IPS DF 4.7 (cell line): ENCODE measurements around the gene OR51G2.
"Not testable (repeated sequence)": the region's sequence is repeated elsewhere in the genome, so short reads cannot be mapped to it uniquely, and the experiment has no call there.

Experiments used
- DNase-seq: peaks from one replicate; pipeline ENCODE4 v3.0.0-alpha.2; 2013; ENCODE audit warnings: low spot score; ENCODE audit errors: extremely low read depth

OR51G2 gene, protein sequence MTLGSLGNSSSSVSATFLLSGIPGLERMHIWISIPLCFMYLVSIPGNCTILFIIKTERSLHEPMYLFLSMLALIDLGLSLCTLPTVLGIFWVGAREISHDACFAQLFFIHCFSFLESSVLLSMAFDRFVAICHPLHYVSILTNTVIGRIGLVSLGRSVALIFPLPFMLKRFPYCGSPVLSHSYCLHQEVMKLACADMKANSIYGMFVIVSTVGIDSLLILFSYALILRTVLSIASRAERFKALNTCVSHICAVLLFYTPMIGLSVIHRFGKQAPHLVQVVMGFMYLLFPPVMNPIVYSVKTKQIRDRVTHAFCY

DNA sequence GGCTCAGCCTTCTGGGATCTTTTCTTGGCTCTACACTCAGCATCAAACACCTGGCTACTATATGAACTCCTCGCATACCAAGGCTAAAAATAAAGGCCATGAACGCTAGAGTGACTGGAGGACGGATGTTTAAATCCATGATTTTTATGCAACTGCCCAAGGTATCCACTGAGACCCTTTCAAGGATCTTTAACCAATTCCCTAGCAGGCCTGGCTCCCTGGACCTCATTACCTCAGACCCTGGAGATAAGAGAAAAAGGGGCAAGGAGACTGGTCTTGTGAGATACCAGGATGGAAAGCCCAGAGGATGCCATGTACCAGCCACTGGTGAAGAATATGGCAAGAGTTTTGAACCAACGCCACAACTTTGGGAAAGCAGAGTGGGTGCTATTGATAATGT, at the start of gene OR51G2:
Gene OR51G2 (minus strand): TSS at position 101 of the 400 bp plus-strand sequence. CDS start 3,687 bp downstream, outside the sequence.
- no peak for DNase-seq

DNA sequence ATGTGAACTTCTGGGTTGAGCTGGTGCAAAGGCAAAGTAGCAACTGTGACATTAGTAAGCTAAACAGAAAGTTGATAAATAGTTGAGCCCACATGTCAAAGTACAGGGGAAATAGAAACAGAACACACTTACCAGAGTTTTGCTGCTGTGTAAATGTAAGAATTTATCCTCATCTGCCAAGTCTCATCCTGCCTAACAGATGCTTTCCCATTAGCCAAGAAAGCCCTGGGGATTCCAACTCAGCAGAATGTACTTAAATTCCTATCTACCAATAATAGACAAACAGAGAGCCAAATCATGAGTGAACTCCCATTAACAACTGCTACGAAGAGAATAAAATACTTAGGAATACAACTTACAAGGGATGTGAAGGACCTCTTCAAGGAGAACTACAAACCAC, 43.7 kb upstream of the OR51G2 start:
- DNase-seq = no peak

DNA sequence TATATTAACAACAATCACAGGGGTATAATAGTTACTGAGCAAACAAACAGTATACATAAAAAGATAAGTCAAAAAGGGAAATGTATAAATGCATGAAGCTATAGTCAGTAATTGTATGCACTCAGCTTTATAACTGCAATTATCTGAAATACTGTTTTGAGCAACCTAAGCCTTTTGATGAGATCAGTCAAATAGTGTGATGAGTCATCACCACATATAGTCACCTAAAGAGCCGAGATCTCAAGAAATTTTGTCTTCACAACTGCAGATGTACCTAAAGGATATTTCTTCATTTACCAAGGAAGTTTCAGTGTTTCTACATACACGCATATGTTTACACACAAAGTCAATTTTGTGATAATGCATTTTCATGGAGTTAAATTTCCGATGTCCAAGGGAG, 41.7 kb upstream of the OR51G2 start:
- no peak for DNase-seq

DNA sequence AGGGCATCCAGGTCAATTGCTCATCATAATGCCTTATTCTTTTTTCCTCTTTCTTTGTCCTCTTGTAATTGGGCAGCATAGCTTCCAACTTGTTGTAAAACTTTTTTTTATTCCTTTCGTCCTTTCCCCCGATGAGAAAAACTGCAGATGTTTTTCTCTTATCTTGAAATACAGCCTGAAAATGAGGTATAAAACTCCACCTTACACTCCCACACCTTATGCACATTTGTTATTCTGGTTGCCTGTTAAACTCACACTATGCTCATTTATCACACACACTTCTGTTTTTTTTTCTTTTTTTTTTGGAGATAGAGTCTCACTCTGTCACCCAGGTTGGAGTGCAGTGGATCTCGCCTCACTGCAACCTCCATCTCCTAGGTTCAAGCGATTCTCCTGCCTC, 38.2 kb upstream of the OR51G2 start:
- no peak for DNase-seq

DNA sequence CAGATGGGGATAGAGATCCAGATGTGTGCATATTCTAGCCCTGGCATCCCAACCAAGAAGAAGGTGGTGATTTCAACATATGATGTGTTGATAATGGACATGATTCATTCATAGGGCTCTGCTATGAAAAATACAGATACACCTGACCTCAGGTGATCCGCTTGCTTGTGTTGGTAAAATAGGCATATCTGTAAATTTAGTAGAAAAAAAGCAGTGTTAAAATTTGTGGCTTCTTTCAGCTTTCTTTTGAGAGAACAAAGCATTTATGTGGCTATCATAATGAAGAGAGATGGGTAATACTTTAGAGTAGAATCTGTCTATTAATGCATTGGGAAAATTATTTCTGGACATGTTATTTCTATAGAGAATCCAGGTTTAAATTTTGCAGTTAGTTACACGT, 36.5 kb upstream of the OR51G2 start, which contains the start of gene OR51A2:
Gene OR51A2 (minus strand): TSS at position 101 of the 400 bp plus-strand sequence. CDS start 0 bp downstream, at position 101.
- not testable (repeated sequence) for DNase-seq

DNA sequence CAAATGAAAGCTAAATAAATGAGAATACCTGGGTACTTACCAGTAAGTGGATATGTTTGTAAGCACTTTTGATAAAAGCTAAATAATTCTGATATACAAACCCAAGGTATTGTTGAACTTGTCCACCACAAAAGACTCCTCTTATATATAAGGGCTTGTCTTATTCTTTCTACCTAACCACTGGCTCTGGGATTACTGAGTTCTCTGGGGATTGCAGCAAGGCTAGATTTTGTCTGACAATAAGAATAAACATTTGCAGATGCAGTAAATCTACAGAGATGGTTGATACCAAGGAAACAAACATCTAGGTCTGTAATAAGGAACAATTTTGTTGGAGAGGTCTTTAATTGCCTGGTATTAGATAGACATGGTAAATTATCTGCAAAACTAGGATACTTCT, 28.4 kb upstream of the OR51G2 start, which contains the start of gene OR51A4:
Gene OR51A4 (minus strand): TSS at position 101 of the 400 bp plus-strand sequence. CDS start 505 bp downstream, outside the sequence.
- DNase-seq = no peak

DNA sequence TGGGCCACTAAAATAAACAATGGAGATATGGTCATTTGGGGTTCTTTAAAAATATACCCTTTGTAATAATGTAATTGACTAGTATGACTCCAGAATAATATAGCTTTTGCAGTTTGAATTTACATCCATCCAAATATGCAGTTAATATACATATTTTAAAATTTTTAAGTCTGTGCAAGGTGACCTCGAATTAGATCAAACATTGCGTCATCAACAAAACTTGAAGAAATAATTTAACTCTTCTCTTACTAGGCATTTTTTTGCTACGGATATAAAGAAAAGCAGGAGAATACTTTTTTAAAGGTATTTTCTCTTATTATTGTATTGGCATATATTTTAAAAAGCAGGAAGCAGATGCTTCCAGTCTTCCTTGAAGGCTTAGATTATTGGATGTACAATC, 17.6 kb upstream of the OR51G2 start:
- DNase-seq = no peak

DNA sequence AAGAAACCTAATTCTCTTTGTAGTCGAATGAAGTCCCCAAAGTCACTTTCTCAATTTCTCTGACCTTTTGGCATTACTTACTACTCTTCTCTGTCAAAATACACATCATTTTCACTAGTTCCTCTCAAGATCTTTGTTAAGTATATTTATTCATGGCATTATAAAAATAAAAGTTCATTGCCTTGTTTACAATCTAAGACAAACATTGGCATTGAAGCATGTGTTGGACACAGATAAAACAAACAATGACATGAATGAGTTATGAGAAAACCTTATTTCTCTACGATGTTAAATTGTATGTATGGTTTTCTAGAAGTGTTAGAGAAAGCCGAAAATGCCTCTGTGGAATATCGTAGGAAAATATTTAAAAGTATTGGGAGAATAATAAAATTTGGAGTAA, 13.6 kb upstream of the OR51G2 start:
- no peak for DNase-seq

DNA sequence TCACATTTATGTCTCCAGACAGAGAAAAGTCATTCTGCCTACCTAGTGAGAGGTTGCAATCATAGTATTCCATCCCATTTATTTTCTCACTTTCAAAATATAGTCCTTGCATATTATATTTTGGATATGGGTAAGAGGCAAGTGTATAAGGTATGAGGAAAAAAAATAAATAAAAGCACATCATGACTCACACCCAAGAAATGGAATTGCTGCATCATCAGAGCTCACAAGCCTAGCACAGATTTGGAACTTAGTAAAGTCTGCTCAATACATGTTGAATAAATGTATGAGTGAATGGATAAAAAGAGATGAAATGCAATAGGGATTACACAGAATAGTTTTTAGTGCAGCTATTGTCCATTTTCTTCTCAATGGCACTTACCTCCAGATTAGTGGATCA, 7.5 kb upstream of the OR51G2 start:
- DNase-seq = no peak

DNA sequence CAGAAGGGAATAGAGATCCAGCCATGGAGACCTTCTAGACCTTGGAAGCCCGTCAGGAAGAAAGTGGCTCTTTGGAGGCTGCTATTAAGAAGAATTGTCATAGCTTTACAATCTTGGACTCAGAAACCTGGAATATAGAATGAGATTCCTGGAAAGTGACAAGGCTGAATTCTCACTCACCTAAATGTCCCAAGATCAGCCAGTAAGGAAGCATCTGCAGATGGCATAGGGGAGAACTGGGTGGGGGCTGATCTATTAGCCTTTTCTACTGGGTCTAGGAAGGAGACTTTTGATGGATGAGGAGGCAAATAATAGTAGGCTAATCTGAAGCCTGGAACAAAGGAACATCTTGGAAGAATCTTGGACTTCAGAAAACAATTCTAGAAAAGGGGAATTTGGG, 5.1 kb upstream of the OR51G2 start, which contains the start of gene OR51G1:
Gene OR51G1 (minus strand): TSS at position 101 of the 400 bp plus-strand sequence. CDS start 0 bp downstream, at position 101.
- no peak for DNase-seq

DNA sequence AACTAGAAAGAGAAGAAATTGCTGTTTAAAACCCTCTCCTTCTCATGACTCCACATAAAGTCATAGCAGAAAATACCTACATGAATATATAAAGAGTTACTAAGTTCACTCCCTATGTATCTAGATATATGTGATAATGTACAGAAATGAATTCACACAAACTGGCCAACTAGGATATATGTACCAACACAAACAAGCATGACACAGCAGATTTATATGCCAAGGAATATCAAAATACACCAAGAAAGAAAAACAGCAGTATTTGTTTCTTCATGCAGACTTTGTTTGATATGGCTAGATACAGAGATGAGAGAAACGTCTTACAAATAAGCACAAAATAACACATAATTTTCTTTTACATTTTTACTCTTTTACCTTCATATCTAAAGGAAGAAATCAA, 3.2 kb upstream of the OR51G2 start:
- DNase-seq = no peak

DNA sequence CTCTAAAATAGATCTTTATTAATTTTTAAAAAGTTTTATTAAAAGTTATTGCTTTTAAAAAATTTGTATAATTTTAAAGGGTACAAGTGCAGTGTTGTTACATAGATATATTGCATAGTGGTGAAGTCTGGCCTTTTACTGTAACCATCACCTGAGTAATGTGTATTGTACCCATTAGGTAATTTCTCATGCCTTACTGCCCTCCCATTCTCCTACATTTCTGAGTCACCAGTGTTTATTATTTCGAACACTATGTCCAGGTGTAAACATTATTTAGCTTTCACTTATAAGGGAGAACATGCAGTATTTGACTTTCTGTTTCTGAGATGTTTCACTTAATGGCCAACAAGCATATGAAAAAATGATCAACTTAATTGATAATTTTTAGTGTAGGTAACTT, 2.6 kb upstream of the OR51G2 start:
- DNase-seq = no peak

DNA sequence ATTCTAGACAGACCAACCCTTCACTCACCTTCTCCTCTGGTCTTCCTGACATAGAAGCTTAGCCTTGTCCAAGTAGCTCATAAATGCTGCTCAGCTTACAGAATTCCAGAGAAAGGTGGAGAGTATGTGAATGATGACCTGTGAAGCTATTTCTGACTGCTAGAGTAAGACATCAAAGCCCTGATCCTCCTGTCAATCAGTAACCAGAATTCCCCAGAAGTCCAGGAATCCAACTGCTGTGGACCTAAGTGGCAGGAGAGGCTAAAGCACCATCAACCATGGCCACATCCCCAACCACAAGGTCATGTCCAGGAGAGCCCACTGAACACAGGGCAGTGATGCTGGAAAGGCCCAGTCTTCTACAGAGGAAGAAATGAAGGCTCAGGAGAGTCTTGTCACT, 2.6 kb downstream of the OR51G2 start:
- DNase-seq = no peak

DNA sequence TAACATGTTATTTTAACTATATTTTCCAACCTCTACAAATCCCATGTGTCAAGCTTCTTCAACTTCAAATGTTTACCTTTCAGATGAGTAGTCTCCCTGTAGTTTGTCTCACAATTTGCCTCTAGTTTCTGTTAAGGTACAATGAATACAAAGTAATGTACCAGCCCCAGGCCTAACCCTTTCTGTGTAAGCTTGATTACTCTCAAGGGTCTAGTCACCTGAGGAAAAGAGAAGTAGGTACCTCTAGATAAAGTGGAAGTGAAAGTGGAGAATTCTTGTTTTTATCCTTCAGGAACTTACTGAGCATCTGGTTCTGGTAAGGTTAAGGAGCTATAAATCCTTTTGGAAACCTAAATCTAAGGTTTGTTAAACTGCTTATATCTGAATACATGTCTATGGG, 15.7 kb downstream of the OR51G2 start, which contains the start of gene OR51A7:
Gene OR51A7 (plus strand): TSS at position 300 of the 400 bp plus-strand sequence. CDS start 3,587 bp downstream, outside the sequence.
- no peak for DNase-seq

DNA sequence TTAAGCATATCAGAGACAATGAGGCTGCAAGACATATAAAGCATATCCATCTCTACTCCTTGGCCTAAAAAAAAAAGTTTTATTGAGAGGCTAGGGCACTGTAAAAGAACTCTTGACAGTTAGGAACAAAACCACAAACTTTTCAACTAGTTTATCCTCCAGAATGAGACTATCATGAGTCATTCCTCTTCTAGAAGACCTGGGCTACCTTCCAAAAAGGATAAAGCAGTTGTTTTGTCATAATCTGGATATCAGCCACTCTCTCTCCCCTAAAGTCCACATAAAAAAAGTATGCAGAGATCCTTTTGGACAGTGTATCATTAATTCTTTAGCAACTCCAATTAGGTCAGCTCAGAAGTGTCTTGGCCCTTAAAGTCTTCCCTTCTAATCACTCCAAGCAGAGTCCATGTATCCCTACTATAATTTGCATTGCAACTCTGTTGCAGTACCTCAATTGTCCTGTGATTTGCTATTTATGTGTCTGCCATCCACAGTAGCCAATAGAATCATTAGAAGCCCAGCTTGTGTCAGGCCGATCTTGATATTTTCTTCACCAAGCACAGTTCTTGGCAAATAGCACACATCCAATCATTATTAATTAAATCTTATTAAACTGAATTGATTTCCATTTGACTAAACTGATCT, 27.0 kb downstream of the OR51G2 start:
- DNase-seq = no peak

DNA sequence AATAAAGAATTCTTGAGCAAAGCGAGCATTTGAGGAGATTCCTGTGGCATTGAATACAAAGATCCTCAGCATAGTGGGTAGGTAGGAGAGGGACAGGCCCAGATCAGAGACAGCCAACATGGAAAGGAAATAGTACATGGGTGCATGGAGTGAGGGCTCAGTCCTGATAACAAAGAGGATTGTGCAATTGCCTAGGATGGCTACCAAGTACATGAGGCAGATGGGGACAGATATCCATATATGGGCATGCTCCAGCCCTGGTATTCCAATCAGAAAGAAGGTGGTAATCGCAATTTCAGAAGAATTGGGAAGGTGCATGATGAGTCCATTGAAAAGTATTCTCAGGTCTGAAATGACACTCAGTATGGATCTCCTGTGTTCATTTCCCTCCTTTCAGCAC, 28.9 kb downstream of the OR51G2 start:
- DNase-seq = no peak

DNA sequence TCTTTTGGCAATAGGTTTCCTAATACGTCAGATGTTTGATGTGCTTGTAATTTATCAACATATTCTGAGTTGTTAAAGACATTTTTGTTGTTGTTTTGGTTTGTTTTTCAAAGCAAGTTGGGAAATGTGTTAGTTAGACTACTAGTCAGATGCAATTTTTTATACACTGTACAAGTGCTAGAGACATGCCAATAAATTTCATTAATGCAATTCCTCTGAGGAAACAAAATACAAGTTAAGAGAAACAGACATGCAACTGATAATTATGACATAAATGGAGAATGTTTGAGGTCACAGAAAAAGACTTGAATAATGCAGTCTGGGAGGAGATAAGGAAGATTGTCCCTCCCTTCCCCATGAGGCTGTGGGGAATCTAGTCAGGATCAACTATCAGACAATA, 31.6 kb downstream of the OR51G2 start:
- no peak for DNase-seq

DNA sequence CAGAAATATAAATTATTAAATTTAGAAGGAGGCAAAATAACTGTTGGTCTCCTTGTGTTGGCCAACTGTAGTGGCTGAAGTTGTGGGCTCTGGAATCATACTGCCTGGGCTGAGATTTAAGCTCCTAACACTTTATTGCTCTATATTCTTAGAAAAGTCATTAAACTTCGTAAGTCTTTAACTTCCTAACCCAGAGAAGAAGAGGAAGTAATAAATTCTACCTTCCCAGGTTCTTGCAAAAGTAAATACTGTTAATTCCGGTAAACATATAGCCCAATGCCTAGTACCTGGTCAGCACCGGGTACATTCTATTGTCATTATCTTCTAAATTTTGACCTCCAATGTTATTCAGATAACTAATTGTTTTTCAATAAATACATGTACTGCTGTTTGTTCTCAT, 33.0 kb downstream of the OR51G2 start:
- DNase-seq = no peak

DNA sequence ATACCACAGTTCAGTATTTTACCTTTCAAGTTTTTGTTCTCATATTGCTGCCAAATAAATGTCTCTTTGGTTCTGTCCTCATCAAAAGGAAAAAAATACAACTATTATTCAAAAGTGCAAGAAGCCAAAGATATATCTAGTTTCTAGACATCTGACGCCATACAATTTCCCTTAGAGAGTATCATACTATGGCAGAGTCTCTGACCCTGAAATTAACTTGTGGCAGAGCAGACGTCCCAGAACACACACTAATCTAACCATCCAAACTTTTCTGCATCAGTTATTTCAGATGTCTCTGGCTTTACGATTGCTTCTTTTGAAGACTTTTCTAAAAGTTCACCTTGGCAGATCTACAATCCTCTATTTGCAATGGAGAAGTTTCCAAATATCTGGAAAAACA, 34.8 kb downstream of the OR51G2 start:
- no peak for DNase-seq

DNA sequence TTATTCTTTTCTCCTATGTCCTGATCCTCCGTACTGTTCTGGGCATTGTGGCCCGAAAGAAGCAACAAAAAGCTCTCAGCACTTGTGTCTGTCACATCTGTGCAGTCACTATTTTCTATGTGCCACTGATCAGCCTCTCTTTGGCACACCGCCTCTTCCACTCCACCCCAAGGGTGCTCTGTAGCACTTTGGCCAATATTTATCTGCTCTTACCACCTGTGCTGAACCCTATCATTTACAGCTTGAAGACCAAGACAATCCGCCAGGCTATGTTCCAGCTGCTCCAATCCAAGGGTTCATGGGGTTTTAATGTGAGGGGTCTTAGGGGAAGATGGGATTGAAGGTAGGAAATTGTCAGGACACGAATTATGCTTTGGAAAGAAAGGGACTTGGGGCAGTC, 36.6 kb downstream of the OR51G2 start:
- no peak for DNase-seq

DNA sequence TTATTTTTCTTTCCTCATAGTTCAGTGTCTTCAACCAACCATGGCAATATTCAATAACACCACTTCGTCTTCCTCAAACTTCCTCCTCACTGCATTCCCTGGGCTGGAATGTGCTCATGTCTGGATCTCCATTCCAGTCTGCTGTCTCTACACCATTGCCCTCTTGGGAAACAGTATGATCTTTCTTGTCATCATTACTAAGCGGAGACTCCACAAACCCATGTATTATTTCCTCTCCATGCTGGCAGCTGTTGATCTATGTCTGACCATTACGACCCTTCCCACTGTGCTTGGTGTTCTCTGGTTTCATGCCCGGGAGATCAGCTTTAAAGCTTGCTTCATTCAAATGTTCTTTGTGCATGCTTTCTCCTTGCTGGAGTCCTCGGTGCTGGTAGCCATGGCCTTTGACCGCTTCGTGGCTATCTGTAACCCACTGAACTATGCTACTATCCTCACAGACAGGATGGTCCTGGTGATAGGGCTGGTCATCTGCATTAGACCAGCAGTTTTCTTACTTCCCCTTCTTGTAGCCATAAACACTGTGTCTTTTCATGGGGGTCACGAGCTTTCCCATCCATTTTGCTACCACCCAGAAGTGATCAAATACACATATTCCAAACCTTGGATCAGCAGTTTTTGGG, 37.2 kb downstream of the OR51G2 start, which contains the start of gene OR51T1:
Gene OR51T1 (plus strand): TSS at position 41 of the 641 bp plus-strand sequence. CDS start 0 bp downstream, at position 41.
- no peak for DNase-seq

DNA sequence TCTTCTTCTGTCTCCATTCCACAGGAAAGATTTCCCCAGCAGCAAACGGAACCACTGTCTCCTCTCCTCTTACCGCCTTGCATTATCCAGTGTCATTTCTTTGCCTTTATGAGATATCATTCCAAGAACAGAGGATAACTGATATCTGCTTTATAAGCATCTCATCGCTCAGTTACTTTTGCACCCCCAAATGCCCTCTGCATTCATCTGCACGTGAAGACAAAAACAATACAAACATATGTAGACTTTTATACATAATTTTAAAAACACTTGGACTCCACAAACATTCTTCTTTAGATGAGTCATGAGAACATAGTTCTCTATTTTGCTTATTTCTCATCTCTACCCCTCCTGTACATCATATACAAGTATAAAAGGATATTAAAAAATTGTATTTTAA, 38.0 kb downstream of the OR51G2 start:
- no peak for DNase-seq
